Measurements from ENCODE around the gene CCDC158.

- no peak for TF ChIP-seq CTCF (IDR thresholded peaks at IDR 0.05)
- TF ChIP-seq EZH2 (IDR thresholded peaks at IDR 0.05; ENCODE audit: borderline replicate concordance, insufficient read depth, low read depth, low read length, poor library complexity, severe bottlenecking): no peak
Measured at GRCh38 chr4:76342803-76343202, 78.1 kb downstream of the CCDC158 start.

Measured in B cell (primary cell).